ENCODE results near the gene CERS4. TPM values are rescaled to one million over a fixed set of nuclear protein-coding genes. Genes with fewer than 3 reads are reported as not detected.

CERS4 gene
- polyA plus RNA-seq, 1 donor from 2014 or later: 59.3 TPM

DNA sequence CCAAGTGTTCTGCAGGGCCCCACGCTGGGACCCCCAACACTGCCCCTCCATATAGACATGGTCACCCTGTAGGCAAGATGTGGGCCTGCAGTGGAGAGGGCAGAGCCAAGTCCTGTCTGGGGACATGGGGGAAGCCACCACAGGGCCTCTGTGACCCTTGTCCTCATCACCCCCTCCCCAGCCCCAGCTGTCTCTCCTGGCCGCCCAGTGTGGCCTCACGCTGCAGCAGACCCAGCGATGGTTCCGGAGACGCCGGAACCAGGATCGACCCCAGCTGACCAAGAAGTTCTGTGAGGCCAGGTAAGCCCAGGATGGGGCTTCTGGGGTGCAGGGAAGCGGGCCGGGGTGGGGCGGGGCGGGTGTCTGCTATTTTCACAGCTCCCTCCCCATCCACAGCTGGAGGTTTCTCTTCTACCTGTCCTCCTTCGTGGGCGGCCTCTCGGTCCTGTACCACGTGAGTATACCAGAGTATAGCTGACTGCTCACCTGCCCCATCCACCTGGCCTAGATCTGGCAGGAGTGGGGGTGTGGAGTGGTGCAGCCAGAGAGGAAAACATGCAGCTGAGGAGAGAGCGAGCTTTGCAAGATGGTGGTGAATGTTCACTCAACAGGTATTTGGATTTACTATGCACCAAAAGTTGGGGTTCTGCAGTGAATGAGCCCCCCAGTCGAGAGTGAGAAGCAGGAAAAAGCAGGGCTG lies 46.4 kb downstream of the CERS4 start:
- TF ChIP-seq POLR2AphosphoS5 (IDR thresholded peaks at IDR 0.05): no peak
- TF ChIP-seq SMC3 (conservative IDR thresholded peaks at IDR 0.05; ENCODE audit: poor library complexity): no peak
- TF ChIP-seq, protein P1, sequence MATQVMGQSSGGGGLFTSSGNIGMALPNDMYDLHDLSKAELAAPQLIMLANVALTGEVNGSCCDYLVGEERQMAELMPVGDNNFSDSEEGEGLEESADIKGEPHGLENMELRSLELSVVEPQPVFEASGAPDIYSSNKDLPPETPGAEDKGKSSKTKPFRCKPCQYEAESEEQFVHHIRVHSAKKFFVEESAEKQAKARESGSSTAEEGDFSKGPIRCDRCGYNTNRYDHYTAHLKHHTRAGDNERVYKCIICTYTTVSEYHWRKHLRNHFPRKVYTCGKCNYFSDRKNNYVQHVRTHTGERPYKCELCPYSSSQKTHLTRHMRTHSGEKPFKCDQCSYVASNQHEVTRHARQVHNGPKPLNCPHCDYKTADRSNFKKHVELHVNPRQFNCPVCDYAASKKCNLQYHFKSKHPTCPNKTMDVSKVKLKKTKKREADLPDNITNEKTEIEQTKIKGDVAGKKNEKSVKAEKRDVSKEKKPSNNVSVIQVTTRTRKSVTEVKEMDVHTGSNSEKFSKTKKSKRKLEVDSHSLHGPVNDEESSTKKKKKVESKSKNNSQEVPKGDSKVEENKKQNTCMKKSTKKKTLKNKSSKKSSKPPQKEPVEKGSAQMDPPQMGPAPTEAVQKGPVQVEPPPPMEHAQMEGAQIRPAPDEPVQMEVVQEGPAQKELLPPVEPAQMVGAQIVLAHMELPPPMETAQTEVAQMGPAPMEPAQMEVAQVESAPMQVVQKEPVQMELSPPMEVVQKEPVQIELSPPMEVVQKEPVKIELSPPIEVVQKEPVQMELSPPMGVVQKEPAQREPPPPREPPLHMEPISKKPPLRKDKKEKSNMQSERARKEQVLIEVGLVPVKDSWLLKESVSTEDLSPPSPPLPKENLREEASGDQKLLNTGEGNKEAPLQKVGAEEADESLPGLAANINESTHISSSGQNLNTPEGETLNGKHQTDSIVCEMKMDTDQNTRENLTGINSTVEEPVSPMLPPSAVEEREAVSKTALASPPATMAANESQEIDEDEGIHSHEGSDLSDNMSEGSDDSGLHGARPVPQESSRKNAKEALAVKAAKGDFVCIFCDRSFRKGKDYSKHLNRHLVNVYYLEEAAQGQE (IDR thresholded peaks at IDR 0.05; ENCODE audit: borderline replicate concordance): no peak
- TF ChIP-seq, protein P2, sequence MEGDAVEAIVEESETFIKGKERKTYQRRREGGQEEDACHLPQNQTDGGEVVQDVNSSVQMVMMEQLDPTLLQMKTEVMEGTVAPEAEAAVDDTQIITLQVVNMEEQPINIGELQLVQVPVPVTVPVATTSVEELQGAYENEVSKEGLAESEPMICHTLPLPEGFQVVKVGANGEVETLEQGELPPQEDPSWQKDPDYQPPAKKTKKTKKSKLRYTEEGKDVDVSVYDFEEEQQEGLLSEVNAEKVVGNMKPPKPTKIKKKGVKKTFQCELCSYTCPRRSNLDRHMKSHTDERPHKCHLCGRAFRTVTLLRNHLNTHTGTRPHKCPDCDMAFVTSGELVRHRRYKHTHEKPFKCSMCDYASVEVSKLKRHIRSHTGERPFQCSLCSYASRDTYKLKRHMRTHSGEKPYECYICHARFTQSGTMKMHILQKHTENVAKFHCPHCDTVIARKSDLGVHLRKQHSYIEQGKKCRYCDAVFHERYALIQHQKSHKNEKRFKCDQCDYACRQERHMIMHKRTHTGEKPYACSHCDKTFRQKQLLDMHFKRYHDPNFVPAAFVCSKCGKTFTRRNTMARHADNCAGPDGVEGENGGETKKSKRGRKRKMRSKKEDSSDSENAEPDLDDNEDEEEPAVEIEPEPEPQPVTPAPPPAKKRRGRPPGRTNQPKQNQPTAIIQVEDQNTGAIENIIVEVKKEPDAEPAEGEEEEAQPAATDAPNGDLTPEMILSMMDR (IDR thresholded peaks at IDR 0.05; ENCODE audit: poor library complexity, severe bottlenecking): no peak
- no peak for TF ChIP-seq MXI1 (conservative IDR thresholded peaks at IDR 0.05; ENCODE audit: poor library complexity, severe bottlenecking)
- TF ChIP-seq EZH2 (IDR thresholded peaks at IDR 0.05; ENCODE audit: borderline replicate concordance, insufficient read depth, low read length, poor library complexity, severe bottlenecking): no peak
- no peak for TF ChIP-seq RAD21 (conservative IDR thresholded peaks at IDR 0.05)
- no peak for TF ChIP-seq EP300 (conservative IDR thresholded peaks at IDR 0.05; ENCODE audit: poor library complexity, severe bottlenecking)
- Histone ChIP-seq H3K9me3 (ENCODE audit: low read length) (no peaks in the 10 kb centered on the region), H3K9me2 (ENCODE audit: insufficient read depth, low read length) (no peaks in the 10 kb centered on the region), H3K9ac (ENCODE audit: low read length) (no peak overlapping the region), H3K27me3 (ENCODE audit: insufficient read depth, low read depth, low read length) (no peaks in the 10 kb centered on the region), H4K20me1 (ENCODE audit: insufficient read depth) (no peaks in the 10 kb centered on the region), H2AFZ (ENCODE audit: low read depth, low read length) (no peak overlapping the region), H3K4me2 (ENCODE audit: low read length) (no peak overlapping the region), H3K4me3 (ENCODE audit: low read length) (no peak overlapping the region), H3K79me2 (replicated peaks; ENCODE audit: insufficient read depth, low read length) (no peaks in the 10 kb centered on the region), H3K36me3 (ENCODE audit: insufficient read depth, low read length) (peaks cover 8% of the 10 kb centered on the region), H3K27ac (ENCODE audit: low read length) (no peak overlapping the region), H3F3A (ENCODE audit: insufficient read depth, low read length, poor library complexity, severe bottlenecking) (no peaks in the 10 kb centered on the region)

DNA sequence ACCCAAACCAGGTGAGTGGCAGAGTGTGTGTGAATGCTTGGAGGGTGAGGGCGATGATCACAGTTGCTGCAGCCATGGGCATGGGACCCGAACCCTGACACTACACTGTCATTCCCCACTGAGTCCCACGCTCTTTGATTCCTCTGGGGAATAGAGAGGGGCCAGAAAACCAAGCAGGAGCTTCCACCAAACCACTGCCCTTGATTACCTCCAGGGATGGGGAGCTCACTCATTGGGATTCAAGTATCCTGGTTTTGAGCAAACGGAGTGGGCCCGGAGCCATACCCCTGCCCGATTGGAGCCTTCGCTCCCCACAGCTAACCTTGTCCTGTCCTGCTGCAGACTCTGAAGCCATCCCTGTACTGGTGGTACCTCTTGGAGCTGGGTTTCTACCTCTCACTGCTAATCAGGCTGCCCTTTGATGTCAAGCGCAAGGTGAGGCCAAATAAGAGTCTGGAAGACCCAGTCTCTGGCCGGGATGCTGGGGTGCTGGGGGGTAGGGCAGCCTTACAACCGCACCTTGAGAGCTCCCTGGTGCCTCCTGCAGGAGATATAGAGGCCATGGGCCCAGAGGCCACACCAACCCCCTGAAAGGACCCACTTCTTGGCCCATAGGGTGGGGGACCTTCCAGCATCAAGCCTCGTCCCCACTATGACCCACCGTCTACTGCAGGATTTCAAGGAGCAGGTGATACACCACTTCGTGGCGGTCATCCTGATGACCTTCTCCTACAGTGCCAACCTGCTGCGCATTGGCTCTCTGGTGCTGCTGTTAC lies 47.3 kb downstream of the CERS4 start:
- H3K79me2 ChIP-seq (replicated peaks; ENCODE audit: insufficient read depth, low read length): no peaks in the 10 kb centered on the region
- no peak overlapping the region for H2AFZ ChIP-seq (ENCODE audit: low read depth, low read length)
- H3K4me3 ChIP-seq (ENCODE audit: low read length): no peak overlapping the region
- H3K27ac ChIP-seq (ENCODE audit: low read length): no peak overlapping the region
- H4K20me1 ChIP-seq (ENCODE audit: insufficient read depth): no peaks in the 10 kb centered on the region
- TF ChIP-seq SMC3 (conservative IDR thresholded peaks at IDR 0.05; ENCODE audit: poor library complexity) (no peak), TAF1 (IDR thresholded peaks at IDR 0.05; ENCODE audit: low read depth) (no peak), MXI1 (conservative IDR thresholded peaks at IDR 0.05; ENCODE audit: poor library complexity, severe bottlenecking) (no peak), EZH2 (IDR thresholded peaks at IDR 0.05; ENCODE audit: borderline replicate concordance, insufficient read depth, low read length, poor library complexity, severe bottlenecking) (no peak), RAD21 (conservative IDR thresholded peaks at IDR 0.05) (no peak)
- TF ChIP-seq, protein P1 (IDR thresholded peaks at IDR 0.05; ENCODE audit: borderline replicate concordance): no peak
- H3F3A ChIP-seq (ENCODE audit: insufficient read depth, low read length, poor library complexity, severe bottlenecking): no peaks in the 10 kb centered on the region
- H3K27me3 ChIP-seq (ENCODE audit: insufficient read depth, low read depth, low read length): no peaks in the 10 kb centered on the region
- H3K9me3 ChIP-seq (ENCODE audit: low read length): no peaks in the 10 kb centered on the region
- H3K36me3 ChIP-seq (ENCODE audit: insufficient read depth, low read length): peaks cover 8% of the 10 kb centered on the region
- H3K4me2 ChIP-seq (ENCODE audit: low read length): no peak overlapping the region
- no peaks in the 10 kb centered on the region for H3K9me2 ChIP-seq (ENCODE audit: insufficient read depth, low read length)
- no peak overlapping the region for H3K9ac ChIP-seq (ENCODE audit: low read length)

Data from neural cell (in vitro differentiated cells).